WTC11 (cell line): Measurements from ENCODE around the gene SPEF1. TPM values are rescaled to one million over a fixed set of nuclear protein-coding genes. Genes with fewer than 3 reads are reported as not detected.

Experiments
- ATAC-seq: fragments of 200-7000 bp; cut with Tn5 transposase; 2 replicates; pipeline ENCODE4 v1.10.0; 2021; ENCODE audit warnings: mild to moderate bottlenecking, moderate library complexity
- CTCF ChIA-PET: fragments of 300-600 bp; sonication (Branson Sonifier 250); formaldehyde crosslinking; loops from one replicate; lab custom pipeline; 2021; ENCODE audit warnings: antibody characterized with exemption; lab: Charles Lee
- POLR2A ChIA-PET: fragments of 350-600 bp; sonication (Branson Sonifier 250); formaldehyde crosslinking; loops from one replicate; lab custom pipeline; 2021; ENCODE audit warnings: antibody characterized with exemption; lab: Charles Lee
- DNase-seq: peaks from one replicate; pipeline ENCODE4 v3.0.0; 2021; ENCODE audit warnings: low spot score
- H3K27ac Mint-ChIP-seq: 2 replicates; pipeline ENCODE4 v1.8.0; 2021; ENCODE audit warnings: mixed read lengths
- H3K27me3 Mint-ChIP-seq: 2 replicates; pipeline ENCODE4 v1.8.0; 2021; ENCODE audit warnings: low read depth, mild to moderate bottlenecking, moderate library complexity, mixed read lengths
- H3K36me3 Mint-ChIP-seq: 2 replicates; pipeline ENCODE4 v1.8.0; 2021; ENCODE audit warnings: mixed read lengths
- H3K4me1 Mint-ChIP-seq: 2 replicates; pipeline ENCODE4 v1.8.0; 2022; ENCODE audit warnings: mixed read lengths
- H3K4me3 Mint-ChIP-seq: 2 replicates; pipeline ENCODE4 v1.8.0; 2021; ENCODE audit warnings: mild to moderate bottlenecking, moderate library complexity, mixed read lengths
- H3K9me3 Mint-ChIP-seq: 2 replicates; pipeline ENCODE4 v1.8.0; 2021; ENCODE audit warnings: mixed read lengths
- ARID4B ChIP-seq: sonication (generic); formaldehyde crosslinking; IDR thresholded peaks from 2 replicates; pipeline ENCODE4 v1.8.0; 2023; ENCODE audit warnings: missing genetic modification reagents, mild to moderate bottlenecking, borderline replicate concordance
- ATF1 ChIP-seq: sonication (generic); formaldehyde crosslinking; IDR thresholded peaks from 2 replicates; pipeline ENCODE4 v1.8.1; 2023; ENCODE audit warnings: mild to moderate bottlenecking, moderate library complexity, missing genetic modification reagents
- ATF2 ChIP-seq: sonication (generic); formaldehyde crosslinking; IDR thresholded peaks from 2 replicates; pipeline ENCODE4 v1.8.1; 2022; ENCODE audit warnings: low read depth, missing genetic modification reagents, borderline replicate concordance
- CDX4 ChIP-seq: fragments of 250-450 bp; sonication (Bioruptor Pico); IDR thresholded peaks from 2 replicates; pipeline ENCODE4 v1.9.0; 2021; ENCODE audit warnings: moderate library complexity, mild to moderate bottlenecking, inconsistent platforms, borderline replicate concordance
- E2F5 ChIP-seq: sonication (generic); formaldehyde crosslinking; IDR thresholded peaks from 2 replicates; pipeline ENCODE4 v1.8.1; 2022; ENCODE audit warnings: mild to moderate bottlenecking, moderate library complexity, missing genetic modification reagents
- EMX1 ChIP-seq: fragments of 250-450 bp; sonication (Bioruptor Pico); IDR thresholded peaks from 2 replicates; pipeline ENCODE4 v1.8.0; 2021; ENCODE audit warnings: mild to moderate bottlenecking
- ESRRA ChIP-seq: sonication (generic); formaldehyde crosslinking; IDR thresholded peaks from 2 replicates; pipeline ENCODE4 v1.8.1; 2022; ENCODE audit warnings: mild to moderate bottlenecking, missing genetic modification reagents, borderline replicate concordance
- MLX ChIP-seq: sonication (generic); formaldehyde crosslinking; IDR thresholded peaks from 2 replicates; pipeline ENCODE4 v1.8.1; 2023; ENCODE audit warnings: mild to moderate bottlenecking, missing genetic modification reagents, moderate library complexity
- NFYB ChIP-seq: sonication (generic); formaldehyde crosslinking; conservative IDR thresholded peaks from 2 replicates; pipeline ENCODE4 v1.8.0; 2022; ENCODE audit warnings: low read depth, missing genetic modification reagents
- NR2C2 ChIP-seq: sonication (generic); formaldehyde crosslinking; IDR thresholded peaks from 2 replicates; pipeline ENCODE4 v1.8.0; 2022; ENCODE audit warnings: mild to moderate bottlenecking, missing genetic modification reagents
- RELA ChIP-seq: sonication (generic); formaldehyde crosslinking; IDR thresholded peaks from 2 replicates; pipeline ENCODE4 v1.8.1; 2022; ENCODE audit warnings: missing genetic modification reagents, mild to moderate bottlenecking, borderline replicate concordance
- RORB ChIP-seq: fragments of 250-450 bp; sonication (Bioruptor Pico); IDR thresholded peaks from 2 replicates; pipeline ENCODE4 v1.9.0; 2021; ENCODE audit warnings: mild to moderate bottlenecking
- SMAD3 ChIP-seq: sonication (generic); formaldehyde crosslinking; IDR thresholded peaks from 2 replicates; pipeline ENCODE4 v1.8.0; 2022; ENCODE audit warnings: missing genetic modification reagents, mild to moderate bottlenecking, borderline replicate concordance
- SP1 ChIP-seq: sonication (generic); formaldehyde crosslinking; conservative IDR thresholded peaks from 2 replicates; pipeline ENCODE4 v1.8.1; 2022; ENCODE audit warnings: missing genetic modification reagents
- TCF7 ChIP-seq: sonication (generic); formaldehyde crosslinking; IDR thresholded peaks from 2 replicates; pipeline ENCODE4 v1.8.0; 2022; ENCODE audit warnings: mild to moderate bottlenecking, low read depth, missing genetic modification reagents, moderate library complexity
- ZBTB43 ChIP-seq: sonication (generic); formaldehyde crosslinking; IDR thresholded peaks from 2 replicates; pipeline ENCODE4 v1.8.1; 2023; ENCODE audit warnings: mild to moderate bottlenecking, missing genetic modification reagents
- ZNF121 ChIP-seq: sonication (generic); formaldehyde crosslinking; IDR thresholded peaks from 2 replicates; pipeline ENCODE4 v1.8.0; 2023; ENCODE audit warnings: missing genetic modification reagents
- ZNF219 ChIP-seq: sonication (generic); formaldehyde crosslinking; IDR thresholded peaks from 2 replicates; pipeline ENCODE4 v1.8.0; 2023; ENCODE audit warnings: missing genetic modification reagents, mild to moderate bottlenecking, borderline replicate concordance
- ZNF232 ChIP-seq: sonication (generic); formaldehyde crosslinking; IDR thresholded peaks from 2 replicates; pipeline ENCODE4 v1.8.0; 2022; ENCODE audit warnings: mild to moderate bottlenecking, missing genetic modification reagents
- ZNF317 ChIP-seq: sonication (generic); formaldehyde crosslinking; IDR thresholded peaks from 2 replicates; pipeline ENCODE4 v1.8.1; 2023; ENCODE audit warnings: low read depth, mild to moderate bottlenecking, moderate library complexity, missing genetic modification reagents, borderline replicate concordance
- ZNF512 ChIP-seq: sonication (generic); formaldehyde crosslinking; IDR thresholded peaks from 2 replicates; pipeline ENCODE4 v1.8.1; 2022; ENCODE audit warnings: missing genetic modification reagents, borderline replicate concordance
- total RNA-seq: library from RNA; stranded (reverse); gene quantifications from 3 replicates; pipeline ENCODE4 v1.2.3, GENCODE V29; 2021

The SPEF1 gene
- total RNA-seq, 1 experiment from 2014 or later = 0.72 TPM

GRCh38 chr20:3825526-3825925, 44.3 kb upstream of the SPEF1 start (continued):
- no peak for TF ChIP-seq CDX4 (CRISPR knock-in tag)
- TF ChIP-seq ESRRA (CRISPR knock-in tag) = no peak
- TF ChIP-seq MLX (CRISPR knock-in tag) = no peak
- TF ChIP-seq RORB (CRISPR knock-in tag) = no peak
- TF ChIP-seq NR2C2 (CRISPR knock-in tag) = no peak
- TF ChIP-seq E2F5 = no peak
- no peak for TF ChIP-seq ZNF121 (CRISPR knock-in tag)

GRCh38 chr20:3823881-3824280, 42.6 kb upstream of the SPEF1 start:
- no peak for ATAC-seq
- TF ChIP-seq SMAD3 (CRISPR knock-in tag) = no peak
- Mint-ChIP-seq H3K27ac (no peak overlapping the region), H3K4me1 (peaks cover 14% of the 10 kb centered on the region), H3K36me3 (no peaks in the 10 kb centered on the region), H3K9me3 (no peaks in the 10 kb centered on the region), H3K4me3 (no peak overlapping the region), H3K27me3 (no peaks in the 10 kb centered on the region)
- CTCF ChIA-PET = no interaction called here
- DNase-seq = no peak
- POLR2A ChIA-PET = interaction anchor here (0.7 kb wide), 1 partner anchor 24 kb away, joined by 4 read pairs; no protein-coding TSS in a partner anchor

GRCh38 chr20:3821996-3822395, 40.7 kb upstream of the SPEF1 start:
- Mint-ChIP-seq H3K36me3 (no peaks in the 10 kb centered on the region), H3K4me3 (peak overlapping the region; percentile 78), H3K9me3 (no peaks in the 10 kb centered on the region), H3K4me1 (peaks cover 15% of the 10 kb centered on the region), H3K27me3 (no peaks in the 10 kb centered on the region), H3K27ac (peak overlapping the region; percentile 71; the same call in 1 of the 2 replicates)
- POLR2A ChIA-PET = interaction anchor here (0.6 kb wide), 1 partner anchor 22 kb away, joined by 3 read pairs; no protein-coding TSS in a partner anchor
- CTCF ChIA-PET = interaction anchor here (1.6 to 4.0 kb wide), 2 partner anchors 44 to 53 kb away, joined by 4 to 35 read pairs; partner anchors contain the start of gene ADISSP
- DNase-seq = no peak
- no peak for ATAC-seq
- no peak for TF ChIP-seq NFYB (CRISPR knock-in tag)
- TF ChIP-seq ATF2 (CRISPR knock-in tag) = no peak
- TF ChIP-seq TCF7 (CRISPR knock-in tag) = no peak
- TF ChIP-seq ZNF512 (CRISPR knock-in tag) = no peak
- no peak for TF ChIP-seq ATF1 (CRISPR knock-in tag)
- no peak for TF ChIP-seq EMX1 (CRISPR knock-in tag)
- no peak for TF ChIP-seq SP1 (CRISPR knock-in tag)
- TF ChIP-seq ZNF317 = no peak
- no peak for TF ChIP-seq ZNF219 (CRISPR knock-in tag)
- no peak for TF ChIP-seq SMAD3 (CRISPR knock-in tag)
- no peak for TF ChIP-seq ARID4B (CRISPR knock-in tag)
- no peak for TF ChIP-seq E2F5
- no peak for TF ChIP-seq RELA
- no peak for TF ChIP-seq ZNF121 (CRISPR knock-in tag)
- TF ChIP-seq ZBTB43 = no peak
- TF ChIP-seq ZNF232 = no peak
